IMR-90 (cell line): Measurements from ENCODE around the gene BHLHA9. TPM values are rescaled to one million over a fixed set of nuclear protein-coding genes. Genes with fewer than 3 reads are reported as not detected.

Experiments
- ATAC-seq: fragments of 200-7000 bp; cut with Tn5 transposase; 2 replicates; pipeline ENCODE4 v1.9.1; 2020; ENCODE audit warnings: low read depth, mild to moderate bottlenecking, moderate library complexity
- BruUV-seq: library from RNA; stranded (reverse); fragments of 400-500 nt; replicated peaks from 2 replicates; lab custom pipeline; 2021; lab: Mats Ljungman, UMichigan
- CTCF ChIA-PET: fragments of 300-600 bp; formaldehyde crosslinking; extraction: SDS; loops from one replicate; lab custom pipeline; 2021; ENCODE audit warnings: antibody characterized with exemption; lab: Yijun Ruan, JAX
- POLR2A ChIA-PET: fragments of 300-600 bp; sonication (Branson Sonifier 250); formaldehyde crosslinking; loops from one replicate; lab custom pipeline; 2022; ENCODE audit warnings: antibody characterized with exemption; ENCODE audit not compliant: unreplicated experiment; lab: Charles Lee
- DNase-seq: peaks from one replicate; pipeline ENCODE4 v3.0.0; 2013
- H2AFZ ChIP-seq: replicated peaks from 2 replicates; pipeline ENCODE3; 2013; ENCODE audit warnings: low read length, mild to moderate bottlenecking; ENCODE audit not compliant: poor library complexity
- H2AK5ac ChIP-seq: 2 replicates; pipeline ENCODE4 v1.6.1; 2013; ENCODE audit warnings: low read depth, low read length, inconsistent platforms
- H2AK9ac ChIP-seq: replicated peaks from 2 replicates; pipeline ENCODE3; 2013; ENCODE audit warnings: mild to moderate bottlenecking, low read depth, low read length, moderate library complexity; ENCODE audit not compliant: poor library complexity
- H2BK120ac ChIP-seq: 2 replicates; pipeline ENCODE4 v1.6.1; 2013; ENCODE audit warnings: low read depth, low read length, inconsistent platforms
- H2BK15ac ChIP-seq: 3 replicates; pipeline ENCODE4 v1.6.1; 2013; ENCODE audit warnings: low read depth, low read length, inconsistent platforms
- H2BK20ac ChIP-seq: 2 replicates; pipeline ENCODE4 v1.6.1; 2013; ENCODE audit warnings: low read depth, mild to moderate bottlenecking, inconsistent platforms, low read length, moderate library complexity
- H2BK5ac ChIP-seq: 2 replicates; pipeline ENCODE4 v1.6.1; 2013; ENCODE audit warnings: mild to moderate bottlenecking, low read depth, low read length, inconsistent platforms; ENCODE audit not compliant: poor library complexity, severe bottlenecking
- H3K14ac ChIP-seq: replicated peaks from 2 replicates; pipeline ENCODE4 v1.6.1; 2013; ENCODE audit warnings: low read depth, low read length, inconsistent platforms
- H3K18ac ChIP-seq: 2 replicates; pipeline ENCODE4 v1.6.1; 2013; ENCODE audit warnings: low read depth, low read length, control low read depth
- H3K23ac ChIP-seq: 2 replicates; pipeline ENCODE4 v1.6.1; 2013; ENCODE audit warnings: low read depth, low read length, inconsistent platforms
- H3K27ac ChIP-seq: 2 replicates; pipeline ENCODE4 v1.5.1; 2013; ENCODE audit warnings: mild to moderate bottlenecking, control low read depth, low read length; ENCODE audit not compliant: insufficient read depth
- H3K27me3 ChIP-seq: 2 replicates; pipeline ENCODE4 v1.6.1; 2013; ENCODE audit warnings: low read length; ENCODE audit not compliant: control insufficient read depth, insufficient read depth
- H3K36me3 ChIP-seq: 2 replicates; pipeline ENCODE4 v1.6.1; 2013; ENCODE audit warnings: low read length, mixed read lengths; ENCODE audit not compliant: control insufficient read depth, insufficient read depth
- H3K4ac ChIP-seq: 2 replicates; pipeline ENCODE4 v1.6.1; 2013; ENCODE audit warnings: low read depth, low read length, inconsistent platforms
- H3K4me1 ChIP-seq: 2 replicates; pipeline ENCODE4 v1.6.1; 2013; ENCODE audit warnings: low read length, mixed read lengths; ENCODE audit not compliant: control insufficient read depth, insufficient read depth
- H3K4me2 ChIP-seq: 2 replicates; pipeline ENCODE4 v1.6.1; 2013; ENCODE audit warnings: low read depth, mild to moderate bottlenecking, control low read depth, low read length, moderate library complexity
- H3K4me3 ChIP-seq: 2 replicates; pipeline ENCODE4 v1.5.1; 2013; ENCODE audit warnings: low read depth, mild to moderate bottlenecking, control low read depth, low read length, moderate library complexity; ENCODE audit not compliant: insufficient read depth
- H3K56ac ChIP-seq: 2 replicates; pipeline ENCODE4 v1.6.1; 2013; ENCODE audit warnings: low read length, inconsistent platforms; ENCODE audit not compliant: insufficient read depth; ENCODE audit errors: extremely low read depth
- H3K79me1 ChIP-seq, 2 experiments: 2 replicates each; pipeline ENCODE4 v1.6.1; 2013; ENCODE audit warnings: low read length in 2 of 2, inconsistent platforms in 1 of 2, low read depth in 1 of 2
- H3K9ac ChIP-seq: 2 replicates; pipeline ENCODE4 v1.6.1; 2013; ENCODE audit warnings: low read depth, low read length, control low read depth
- H3K9me1 ChIP-seq: 2 replicates; pipeline ENCODE4 v1.6.1; 2013; ENCODE audit warnings: low read length, inconsistent platforms; ENCODE audit not compliant: insufficient read depth
- H3K9me3 ChIP-seq: 2 replicates; pipeline ENCODE4 v1.6.1; 2013; ENCODE audit warnings: low read length; ENCODE audit not compliant: control insufficient read depth, insufficient read depth
- H4K20me1 ChIP-seq: 2 replicates; pipeline ENCODE4 v1.6.1; 2013; ENCODE audit warnings: low read length, inconsistent platforms; ENCODE audit not compliant: insufficient read depth
- H4K5ac ChIP-seq: 2 replicates; pipeline ENCODE4 v1.6.1; 2013; ENCODE audit warnings: mild to moderate bottlenecking, low read depth, low read length, control low read depth
- H4K8ac ChIP-seq, 2 experiments: 2 replicates each; pipeline ENCODE4 v1.6.1; 2013; ENCODE audit warnings: low read depth in 2 of 2, low read length in 2 of 2, control low read depth in 1 of 2, inconsistent platforms in 1 of 2
- H4K91ac ChIP-seq: 2 replicates; pipeline ENCODE4 v1.6.1; 2013; ENCODE audit warnings: low read depth, low read length, inconsistent platforms; ENCODE audit not compliant: insufficient read depth
- BHLHE40 ChIP-seq: fragments of 150-350 bp; IDR thresholded peaks from 2 replicates; pipeline ENCODE4 v1.6.1; 2016; ENCODE audit warnings: mild to moderate bottlenecking, low read depth, low read length
- CHD1 ChIP-seq: IDR thresholded peaks from 2 replicates; pipeline ENCODE4 v1.6.1; 2012; ENCODE audit warnings: low read depth, low read length, improper control_type of control experiment
- MXI1 ChIP-seq: IDR thresholded peaks from 2 replicates; pipeline ENCODE4 v1.6.1; 2012; ENCODE audit warnings: low read depth, mild to moderate bottlenecking, low read length, moderate library complexity, borderline replicate concordance
- WGBS, 2 experiments: methylation state at CpG; one replicate each; pipeline versions ENCODE4 v1.1.5 to v1.1.7; 2013; ENCODE audit warnings: missing lambda C conversion rate in 2 of 2; ENCODE audit not compliant: insufficient read length in 1 of 2; ENCODE audit errors: extremely low coverage in 2 of 2; 5-methylcytosine and 5-hydroxymethylcytosine counted together
- dilution Hi-C: fragments of 300-500 bp; cut with HindIII; formaldehyde crosslinking; loops from one replicate; pipeline ENCODE4 v1.14.3; 2018; ENCODE audit warnings: low sequenced_read_pairs; ENCODE audit not compliant: unreplicated experiment
- in situ Hi-C: fragments of 300-500 bp; cut with MboI; formaldehyde crosslinking; loops from 3 replicates; pipeline ENCODE4 v1.14.3; 2019; ENCODE audit warnings: low sequenced_read_pairs, inconsistent platforms, mixed read lengths
- intact Hi-C: fragments of 100-400 bp; cut with micrococcal nuclease; formaldehyde crosslinking; loops from 2 replicates; pipeline ENCODE4 v1.10.0; 2022
- polyA plus RNA-seq, 3 experiments: library from polyadenylated mRNA; depleted of rRNA; stranded (reverse); fragments of >200 nt; gene quantifications; 2 replicates each; pipeline ENCODE4 v1.2.3, GENCODE V29; 2012; ENCODE audit warnings: low replicate concordance in 1 of 3
- total RNA-seq: library from RNA; depleted of rRNA; stranded (reverse); fragments of >200 nt; gene quantifications from 2 replicates; pipeline ENCODE4 v1.2.3, GENCODE V29; 2012; rRNA removed
- TF ChIP-seq, protein P1 (sequence below): conservative IDR thresholded peaks from 2 replicates; pipeline ENCODE4 v1.5.1; 2012; ENCODE audit warnings: mild to moderate bottlenecking, low read depth, low read length, improper control_type of control experiment

The BHLHA9 gene
- total and polyA plus RNA-seq, 2 of the 4 experiments (the other 2 are of a cell fraction), result not detected

DNA sequence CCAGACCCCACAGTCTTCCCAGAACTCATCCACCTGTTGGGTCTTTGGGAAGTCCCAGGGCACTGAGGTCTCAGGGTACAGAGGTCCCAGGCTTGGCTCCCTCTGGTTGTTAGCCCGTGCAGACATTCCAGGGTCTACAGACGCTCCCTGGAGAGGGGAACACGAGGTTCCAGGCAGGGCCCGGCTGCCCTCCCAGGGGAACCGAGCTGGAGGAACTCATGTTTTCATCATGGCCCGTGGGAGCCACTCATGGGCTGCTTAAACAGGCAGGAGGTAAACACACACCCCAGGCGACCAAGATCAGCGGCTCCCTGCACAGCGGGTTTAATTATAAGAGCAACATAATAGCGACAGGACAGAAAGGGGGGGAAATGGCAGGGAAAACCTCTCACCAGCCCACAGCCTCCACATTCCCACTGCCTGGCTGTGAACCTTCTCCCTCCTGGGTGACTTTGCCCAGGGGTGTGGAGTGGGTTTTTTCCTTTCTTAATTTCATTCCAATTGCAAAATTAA, 45.7 kb downstream of the BHLHA9 start:
- Histone ChIP-seq H2BK120ac (no peak overlapping the region), H2AK5ac (no peak overlapping the region), H2BK20ac (no peak overlapping the region), H2AK9ac (no peak overlapping the region), H3K9ac (no peak overlapping the region), H4K8ac (no peak overlapping the region), H3K9me3 (peaks cover 2% of the 10 kb centered on the region; the same call in 1 of the 2 replicates), H3K4ac (no peak overlapping the region), H2BK5ac (no peak overlapping the region), H3K27ac (no peak overlapping the region), H3K36me3 (no peaks in the 10 kb centered on the region), H3K23ac (no peak overlapping the region), H2AFZ (no peak overlapping the region), H3K4me2 (no peak overlapping the region), H3K14ac (no peak overlapping the region), H4K91ac (no peak overlapping the region), H3K9me1 (no peaks in the 10 kb centered on the region), H4K20me1 (no peaks in the 10 kb centered on the region), H3K56ac (no peak overlapping the region), H3K4me1 (no peaks in the 10 kb centered on the region), H3K18ac (no peak overlapping the region), H3K79me1 (no peaks in the 10 kb centered on the region), H3K4me3 (no peak overlapping the region), H3K27me3 (peaks cover 18% of the 10 kb centered on the region), H2BK15ac (no peak overlapping the region), H4K5ac (no peak overlapping the region)
- BruUV-seq, result no TSS peak
- intact Hi-C loops, result no loop called here
- ChIA-PET POLR2A (no interaction called here), CTCF (no interaction called here)
- no CpG with 5 or more reads among the region's 10 CpGs for WGBS, 2 experiments
- in situ Hi-C loops, result no loop called here
- DNase-seq (no peak), ATAC-seq (no peak)
- dilution Hi-C loops, result no loop called here
- no peak for TF ChIP-seq MXI1
- no peak for TF ChIP-seq CHD1
- no peak for TF ChIP-seq BHLHE40
- TF ChIP-seq, protein P1, sequence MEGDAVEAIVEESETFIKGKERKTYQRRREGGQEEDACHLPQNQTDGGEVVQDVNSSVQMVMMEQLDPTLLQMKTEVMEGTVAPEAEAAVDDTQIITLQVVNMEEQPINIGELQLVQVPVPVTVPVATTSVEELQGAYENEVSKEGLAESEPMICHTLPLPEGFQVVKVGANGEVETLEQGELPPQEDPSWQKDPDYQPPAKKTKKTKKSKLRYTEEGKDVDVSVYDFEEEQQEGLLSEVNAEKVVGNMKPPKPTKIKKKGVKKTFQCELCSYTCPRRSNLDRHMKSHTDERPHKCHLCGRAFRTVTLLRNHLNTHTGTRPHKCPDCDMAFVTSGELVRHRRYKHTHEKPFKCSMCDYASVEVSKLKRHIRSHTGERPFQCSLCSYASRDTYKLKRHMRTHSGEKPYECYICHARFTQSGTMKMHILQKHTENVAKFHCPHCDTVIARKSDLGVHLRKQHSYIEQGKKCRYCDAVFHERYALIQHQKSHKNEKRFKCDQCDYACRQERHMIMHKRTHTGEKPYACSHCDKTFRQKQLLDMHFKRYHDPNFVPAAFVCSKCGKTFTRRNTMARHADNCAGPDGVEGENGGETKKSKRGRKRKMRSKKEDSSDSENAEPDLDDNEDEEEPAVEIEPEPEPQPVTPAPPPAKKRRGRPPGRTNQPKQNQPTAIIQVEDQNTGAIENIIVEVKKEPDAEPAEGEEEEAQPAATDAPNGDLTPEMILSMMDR, result no peak

Other genes with a start within 250 kb of the BHLHA9 start
- gene ABR, start 90.5 kb upstream of the BHLHA9 start, total RNA-seq, result 24.7 and 28.3 TPM in 2 replicates
- gene ABR, start 90.5 kb upstream of the BHLHA9 start, polyA plus RNA-seq (2012; rRNA removed), result 79.7 and 111 TPM in 2 replicates
- not detected in 2 replicates for gene TRARG1, start 9.2 kb downstream of the BHLHA9 start, total RNA-seq
- gene TRARG1, start 9.2 kb downstream of the BHLHA9 start, polyA plus RNA-seq (2012; rRNA removed), result not detected in 2 replicates
- gene YWHAE, start 129.8 kb downstream of the BHLHA9 start, total RNA-seq, result 358 and 964 TPM in 2 replicates
- 774 and 817 TPM in 2 replicates for gene YWHAE, start 129.8 kb downstream of the BHLHA9 start, polyA plus RNA-seq (2012; rRNA removed)
- gene CRK, start 185.8 kb downstream of the BHLHA9 start, total RNA-seq, result 100 and 123 TPM in 2 replicates
- gene CRK, start 185.8 kb downstream of the BHLHA9 start, polyA plus RNA-seq (2012; rRNA removed), result 48.5 and 57.6 TPM in 2 replicates
- 174 and 196 TPM in 2 replicates for gene MYO1C, start 222.2 kb downstream of the BHLHA9 start, total RNA-seq
- 162 and 188 TPM in 2 replicates for gene MYO1C, start 222.2 kb downstream of the BHLHA9 start, polyA plus RNA-seq (2012; rRNA removed)
- 16.4 and 17.4 TPM in 2 replicates for gene INPP5K, start 246.2 kb downstream of the BHLHA9 start, total RNA-seq
- gene INPP5K, start 246.2 kb downstream of the BHLHA9 start, polyA plus RNA-seq (2012; rRNA removed), result 14.2 and 14.9 TPM in 2 replicates